H1 (cell line): ENCODE results near the gene PEPD. TPM values are rescaled to one million over a fixed set of nuclear protein-coding genes. Genes with fewer than 3 reads are reported as not detected.

Source experiments
- CTCF ChIA-PET: fragments of 300-600 bp; sonication (Branson Sonifier 250); formaldehyde crosslinking; loops from one replicate; lab custom pipeline; 2021; ENCODE audit not compliant: partially characterized antibody; lab: Charles Lee
- POLR2A ChIA-PET: fragments of 300-600 bp; sonication (Branson Sonifier 250); formaldehyde crosslinking; loops from one replicate; lab custom pipeline; 2021; ENCODE audit warnings: inconsistent platforms; ENCODE audit not compliant: partially characterized antibody; lab: Charles Lee
- DNase-seq, 2 experiments: peaks; one replicate each; pipeline versions ENCODE4 v3.0.0 to v3.0.0-alpha.2; 2010 to 2022; ENCODE audit warnings: low spot score in 2 of 2, low read depth in 1 of 2, mixed read lengths in 1 of 2
- FAIRE-seq: peaks from 2 replicates; lab custom pipeline; 2011; peaks lifted over from hg19 to GRCh38; lab: Jason Lieb, UNC
- H2AFZ ChIP-seq: 2 replicates; pipeline ENCODE4 v1.8.1; 2012; ENCODE audit warnings: low read length, inconsistent platforms
- H2AK5ac ChIP-seq: 2 replicates; pipeline ENCODE4 v1.6.1; 2013; ENCODE audit warnings: low read depth, low read length
- H2BK120ac ChIP-seq: replicated peaks from 2 replicates; pipeline ENCODE3; 2013; ENCODE audit warnings: low read depth, low read length, inconsistent platforms
- H2BK12ac ChIP-seq: 2 replicates; pipeline ENCODE4 v1.6.1; 2013; ENCODE audit warnings: low read depth, low read length
- H2BK15ac ChIP-seq: 2 replicates; pipeline ENCODE4 v1.6.1; 2013; ENCODE audit warnings: low read length
- H2BK20ac ChIP-seq: 2 replicates; pipeline ENCODE4 v1.6.1; 2013; ENCODE audit warnings: low read length
- H2BK5ac ChIP-seq: 2 replicates; pipeline ENCODE4 v1.6.1; 2013; ENCODE audit warnings: low read depth, low read length
- H3K14ac ChIP-seq: 2 replicates; pipeline ENCODE4 v1.6.1; 2013; ENCODE audit warnings: inconsistent platforms; ENCODE audit not compliant: insufficient read length
- H3K18ac ChIP-seq: 2 replicates; pipeline ENCODE4 v1.6.1; 2013; ENCODE audit warnings: low read length; ENCODE audit errors: extremely low read depth
- H3K23ac ChIP-seq: 2 replicates; pipeline ENCODE4 v1.6.1; 2013; ENCODE audit warnings: inconsistent platforms; ENCODE audit not compliant: insufficient read length
- H3K23me2 ChIP-seq: 2 replicates; pipeline ENCODE4 v1.6.1; 2013; ENCODE audit warnings: low read depth, low read length
- H3K27ac ChIP-seq: 2 replicates; pipeline ENCODE4 v1.6.1; 2011; ENCODE audit warnings: low read depth, low read length, inconsistent platforms
- H3K27me3 ChIP-seq, 4 experiments: replicated peaks in 1 of 4; 1 replicate in 1 of 4; 2 replicates in 3 of 4; pipeline versions ENCODE4 v1.6.1 to v1.8.1; 2011 to 2013; ENCODE audit warnings: low read length in 3 of 4, mild to moderate bottlenecking in 3 of 4, inconsistent platforms in 2 of 4, mixed read lengths in 2 of 4, moderate library complexity in 1 of 4; ENCODE audit not compliant: control insufficient read depth in 3 of 4, insufficient read depth in 3 of 4; ENCODE audit errors: extremely low read depth in 1 of 4
- H3K36me3 ChIP-seq, 4 experiments: 2 replicates each; pipeline versions ENCODE4 v1.6.1 to v1.8.1; 2011 to 2013; ENCODE audit warnings: mild to moderate bottlenecking in 4 of 4, low read length in 3 of 4, moderate library complexity in 2 of 4, control low read depth in 1 of 4, inconsistent platforms in 1 of 4; ENCODE audit not compliant: insufficient read depth in 4 of 4, control insufficient read depth in 2 of 4
- H3K4ac ChIP-seq: replicated peaks from 2 replicates; pipeline ENCODE3; 2013; ENCODE audit warnings: low read length, low read depth, mixed read lengths, inconsistent platforms; ENCODE audit not compliant: insufficient read length
- H3K4me1 ChIP-seq, 4 experiments: replicated peaks in 1 of 4; 1 replicate in 1 of 4; 2 replicates in 3 of 4; pipeline versions ENCODE4 v1.6.1 to v1.8.1; 2011 to 2013; ENCODE audit warnings: low read length in 3 of 4, inconsistent platforms in 2 of 4, mixed read lengths in 1 of 4; ENCODE audit not compliant: insufficient read depth in 4 of 4, control insufficient read depth in 3 of 4
- H3K4me2 ChIP-seq, 2 experiments: 2 replicates each; pipeline versions ENCODE4 v1.6.1 to v1.8.1; 2011 to 2013; ENCODE audit warnings: low read depth in 2 of 2, low read length in 2 of 2, control low read depth in 1 of 2, inconsistent platforms in 1 of 2, mild to moderate bottlenecking in 1 of 2; ENCODE audit not compliant: insufficient read depth in 1 of 2
- H3K4me3 ChIP-seq, 4 experiments: fragments of 200-600, 300-600 bp in 1 of 4; sonication (generic), shearing (Covaris generic), sonication (Bioruptor Twin) in 1 of 4; 2 replicates each; pipeline versions ENCODE4 v1.5.1 to v1.8.1; 2011 to 2016; ENCODE audit warnings: low read length in 4 of 4, low read depth in 3 of 4, control low read depth in 2 of 4, inconsistent platforms in 2 of 4, mild to moderate bottlenecking in 2 of 4, mixed read lengths in 1 of 4, moderate library complexity in 1 of 4; ENCODE audit not compliant: insufficient read depth in 2 of 4; ENCODE audit errors: extremely low read depth in 1 of 4
- H3K56ac ChIP-seq: replicated peaks from 2 replicates; pipeline ENCODE3; 2013; ENCODE audit warnings: low read depth, mild to moderate bottlenecking, mixed read lengths, low read length, inconsistent platforms; ENCODE audit not compliant: insufficient read length
- H3K79me1 ChIP-seq: 2 replicates; pipeline ENCODE4 v1.6.1; 2013; ENCODE audit warnings: low read depth, low read length, control low read depth
- H3K79me2 ChIP-seq, 2 experiments: 2 replicates each; pipeline versions ENCODE4 v1.6.1 to v1.8.1; 2012 to 2013; ENCODE audit warnings: low read length in 2 of 2, mild to moderate bottlenecking in 2 of 2, inconsistent platforms in 1 of 2; ENCODE audit not compliant: insufficient read depth in 2 of 2, control insufficient read depth in 1 of 2
- H3K9ac ChIP-seq, 4 experiments: replicated peaks in 1 of 4; 1 replicate in 1 of 4; 2 replicates in 3 of 4; pipeline versions ENCODE4 v1.6.1 to v1.8.1; 2011 to 2013; ENCODE audit warnings: low read depth in 3 of 4, low read length in 3 of 4, control low read depth in 2 of 4, mild to moderate bottlenecking in 2 of 4, moderate library complexity in 2 of 4, inconsistent platforms in 1 of 4; ENCODE audit errors: extremely low read depth in 1 of 4
- H3K9me3 ChIP-seq, 2 experiments: 2 replicates each; pipeline versions ENCODE4 v1.6.1 to v1.8.1; 2012 to 2013; ENCODE audit warnings: mild to moderate bottlenecking in 2 of 2, moderate library complexity in 2 of 2, control low read depth in 1 of 2, inconsistent platforms in 1 of 2, low read depth in 1 of 2, low read length in 1 of 2, mixed read lengths in 1 of 2; ENCODE audit not compliant: insufficient read depth in 2 of 2
- H4K20me1 ChIP-seq, 2 experiments: replicated peaks in 1 of 2; 2 replicates each; pipeline versions ENCODE3 to v1.8.1; 2011 to 2013; ENCODE audit warnings: inconsistent platforms in 2 of 2, low read length in 2 of 2, mild to moderate bottlenecking in 1 of 2; ENCODE audit not compliant: insufficient read depth in 2 of 2, control insufficient read depth in 1 of 2
- H4K5ac ChIP-seq: 2 replicates; pipeline ENCODE4 v1.6.1; 2013; ENCODE audit warnings: low read length, low read depth, mixed read lengths, inconsistent platforms; ENCODE audit not compliant: insufficient read length
- H4K8ac ChIP-seq: 2 replicates; pipeline ENCODE4 v1.8.0; 2013; ENCODE audit warnings: mild to moderate bottlenecking, moderate library complexity, low read length, inconsistent platforms; ENCODE audit not compliant: insufficient read depth; ENCODE audit errors: extremely low read depth
- H4K91ac ChIP-seq: replicated peaks from 2 replicates; pipeline ENCODE3; 2013; ENCODE audit warnings: low read length, mixed read lengths, inconsistent platforms; ENCODE audit not compliant: insufficient read length
- CEBPB ChIP-seq: IDR thresholded peaks from 2 replicates; pipeline ENCODE4 v1.6.1; 2012; ENCODE audit warnings: low read depth, low read length
- FOSL1 ChIP-seq: IDR thresholded peaks from 2 replicates; pipeline ENCODE4 v1.6.1; 2011; ENCODE audit warnings: mild to moderate bottlenecking, low read depth, low read length, moderate library complexity; ENCODE audit not compliant: insufficient read depth
- HDAC6 ChIP-seq: IDR thresholded peaks from one replicate; pipeline ENCODE4 v1.7.1; 2012; ENCODE audit warnings: low read depth, mild to moderate bottlenecking, inconsistent platforms, low read length, moderate library complexity
- NANOG ChIP-seq: IDR thresholded peaks from 2 replicates; pipeline ENCODE4 v1.6.1; 2011; ENCODE audit warnings: low read length, low read depth, mild to moderate bottlenecking, inconsistent platforms; ENCODE audit not compliant: insufficient read depth, poor library complexity, severe bottlenecking
- PHF8 ChIP-seq: fragments of 200-600 bp; sonication (generic); conservative IDR thresholded peaks from 2 replicates; pipeline ENCODE4 v1.7.1; 2012; ENCODE audit warnings: low read depth, mild to moderate bottlenecking, inconsistent platforms, low read length, moderate library complexity
- POLR2AphosphoS5 ChIP-seq: IDR thresholded peaks from 2 replicates; pipeline ENCODE4 v1.6.1; 2011; ENCODE audit warnings: low read depth, low read length
- TEAD4 ChIP-seq: IDR thresholded peaks from 2 replicates; pipeline ENCODE4 v1.6.1; 2012; ENCODE audit warnings: low read depth, low read length, inconsistent platforms, mixed read lengths
- WGBS, 2 experiments: shearing (Covaris generic) in 1 of 2; methylation state at CpG; one replicate each; pipeline versions ENCODE4 v1.1.6 to v1.1.7; 2013 to 2015; ENCODE audit warnings: low lambda C conversion rate in 2 of 2, mixed read lengths in 2 of 2, inconsistent platforms in 1 of 2, low coverage in 1 of 2, missing lambda C conversion rate in 1 of 2; ENCODE audit not compliant: insufficient replicate concordance in 2 of 2, insufficient coverage in 1 of 2, insufficient read length in 1 of 2; ENCODE audit errors: extremely low coverage in 1 of 2, missing lambda C conversion rate in 1 of 2; 5-methylcytosine and 5-hydroxymethylcytosine counted together
- polyA plus RNA-seq, 7 experiments: library from polyadenylated mRNA; depleted of rRNA in 3 of 7; stranded (reverse) in 5 of 7; unstranded in 2 of 7; fragments of >200 nt in 5 of 7; fragments of 200-250 nt in 2 of 7; gene quantifications; 1 replicate in 5 of 7; 2 replicates in 1 of 7; 4 replicates in 1 of 7; pipeline versions ENCODE4 v1.2.1 to v1.2.3, GENCODE V29; 2011 to 2013; ENCODE audit warnings: missing spikeins in 2 of 7, mixed read lengths in 2 of 7
- total RNA-seq: library from RNA; stranded (reverse); fragmentation: NEBNext Ultra II Directional; extraction: Animal tissue kit (Norgen Biotek cat#: 25700); gene quantifications from 2 replicates; pipeline ENCODE4 v1.2.1, GENCODE V29; 2021
- TF ChIP-seq, protein P1 (sequence below): IDR thresholded peaks from 2 replicates; pipeline ENCODE4 v1.6.1; 2011; ENCODE audit warnings: low read depth, mild to moderate bottlenecking, low read length; ENCODE audit not compliant: insufficient read depth
- TF ChIP-seq, protein P2 (sequence below), 3 experiments: IDR thresholded peaks; 1 replicate in 2 of 3; 2 replicates in 1 of 3; pipeline versions ENCODE4 v1.5.1 to v1.6.1; 2011; ENCODE audit warnings: low read length in 3 of 3, mild to moderate bottlenecking in 3 of 3, inconsistent platforms in 2 of 3, low read depth in 1 of 3, moderate library complexity in 1 of 3; ENCODE audit not compliant: insufficient read depth in 1 of 3; ENCODE audit errors: control extremely low read depth in 1 of 3

PEPD gene
- total and polyA plus RNA-seq, 2 of the 8 experiments (the other 6 are each of a cell fraction or from before 2014, with no cell fraction given): 84.1 to 178 TPM

DNA sequence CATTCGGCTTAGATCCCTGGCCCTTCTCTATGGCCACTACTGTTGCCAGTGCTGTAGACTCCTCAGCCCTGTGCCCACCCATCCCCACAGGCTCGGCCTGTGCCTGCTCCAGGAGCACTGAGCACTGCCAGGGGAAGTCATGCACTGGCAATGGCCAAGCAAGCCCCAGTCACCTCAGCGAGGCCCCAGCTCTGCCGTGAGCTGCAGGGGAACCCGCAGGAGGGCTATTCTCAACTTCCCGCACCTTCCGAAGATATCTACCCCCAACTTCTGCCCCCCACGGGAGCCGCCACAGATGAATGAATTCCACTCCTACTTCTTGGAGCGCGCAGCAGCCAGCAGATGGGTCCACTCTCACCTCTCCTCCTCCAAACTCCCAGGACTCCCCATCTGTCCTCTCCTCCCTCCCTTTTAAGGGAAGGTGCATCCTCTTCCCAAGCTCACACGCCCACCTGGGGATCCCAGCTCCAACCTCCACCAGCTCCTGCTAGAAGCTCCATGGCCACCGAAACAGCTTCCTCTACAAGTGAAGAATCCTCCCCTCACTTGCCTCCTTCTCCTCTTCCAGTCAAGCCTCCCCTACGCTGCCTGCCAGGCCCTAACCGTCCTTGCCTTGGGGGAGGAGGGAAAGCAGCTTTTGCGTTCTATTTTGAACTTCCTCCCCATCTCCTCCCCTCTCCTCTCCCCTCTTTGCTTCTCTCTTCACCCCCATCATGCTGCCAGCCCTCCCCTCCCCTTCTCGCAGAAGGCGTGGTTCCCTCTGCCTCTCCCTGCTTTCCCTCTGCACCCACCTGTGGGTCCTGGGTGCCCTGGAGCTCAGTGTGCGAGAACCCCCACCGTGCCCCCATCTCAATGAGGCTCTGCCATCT, 52.2 kb downstream of the PEPD start:
- no peak overlapping the region for H3K4me2 ChIP-seq
- no peaks in the 10 kb centered on the region for H3K9me3 ChIP-seq
- no peaks in the 10 kb centered on the region; a peak in 1 of 7 replicates for H3K4me1 ChIP-seq
- H4K8ac ChIP-seq: no peak overlapping the region
- H2BK15ac ChIP-seq: no peak overlapping the region
- H3K27me3 ChIP-seq: no peaks in the 10 kb centered on the region
- H2BK120ac ChIP-seq: no peak overlapping the region
- H3K36me3 ChIP-seq: no peaks in the 10 kb centered on the region; a peak in 1 of 8 replicates
- H4K91ac ChIP-seq: no peak overlapping the region
- no peak overlapping the region for H3K56ac ChIP-seq
- ChIA-PET CTCF (no interaction called here), POLR2A (interaction anchor here (0.6 kb wide), 1 partner anchor 758 kb away, joined by 3 read pairs; no protein-coding TSS in a partner anchor)
- H3K18ac ChIP-seq: no peak overlapping the region
- no peak overlapping the region for H3K9ac ChIP-seq
- no peak for FAIRE-seq
- no peaks in the 10 kb centered on the region for H3K23me2 ChIP-seq
- no peak overlapping the region for H4K5ac ChIP-seq
- H4K20me1 ChIP-seq: peaks cover 0 to 8% of the 10 kb centered on the region in 2 experiments
- H2AFZ ChIP-seq: no peak overlapping the region
- no peaks in the 10 kb centered on the region for H3K79me1 ChIP-seq
- H2BK12ac ChIP-seq: no peak overlapping the region
- H3K4ac ChIP-seq: no peak overlapping the region
- H3K4me3 ChIP-seq: no peak overlapping the region
- no peak overlapping the region for H3K14ac ChIP-seq
- no peak overlapping the region for H2AK5ac ChIP-seq
- 84% methylated on average over 18 of the region's 20 CpGs; no CpG with 5 or more reads in 1 of the 2 experiments for WGBS, 2 experiments
- H3K23ac ChIP-seq: no peak overlapping the region
- no peaks in the 10 kb centered on the region for H3K79me2 ChIP-seq
- no peak overlapping the region for H2BK20ac ChIP-seq
- H3K27ac ChIP-seq: no peak overlapping the region
- DNase-seq: no peak
- no peak overlapping the region for H2BK5ac ChIP-seq
- TF ChIP-seq CEBPB (no peak), FOSL1 (no peak), POLR2AphosphoS5 (no peak), NANOG (no peak), HDAC6 (no peak), TEAD4 (no peak), PHF8 (no peak)
- TF ChIP-seq, protein P1, sequence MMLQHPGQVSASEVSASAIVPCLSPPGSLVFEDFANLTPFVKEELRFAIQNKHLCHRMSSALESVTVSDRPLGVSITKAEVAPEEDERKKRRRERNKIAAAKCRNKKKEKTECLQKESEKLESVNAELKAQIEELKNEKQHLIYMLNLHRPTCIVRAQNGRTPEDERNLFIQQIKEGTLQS: no peak
- TF ChIP-seq, protein P2, sequence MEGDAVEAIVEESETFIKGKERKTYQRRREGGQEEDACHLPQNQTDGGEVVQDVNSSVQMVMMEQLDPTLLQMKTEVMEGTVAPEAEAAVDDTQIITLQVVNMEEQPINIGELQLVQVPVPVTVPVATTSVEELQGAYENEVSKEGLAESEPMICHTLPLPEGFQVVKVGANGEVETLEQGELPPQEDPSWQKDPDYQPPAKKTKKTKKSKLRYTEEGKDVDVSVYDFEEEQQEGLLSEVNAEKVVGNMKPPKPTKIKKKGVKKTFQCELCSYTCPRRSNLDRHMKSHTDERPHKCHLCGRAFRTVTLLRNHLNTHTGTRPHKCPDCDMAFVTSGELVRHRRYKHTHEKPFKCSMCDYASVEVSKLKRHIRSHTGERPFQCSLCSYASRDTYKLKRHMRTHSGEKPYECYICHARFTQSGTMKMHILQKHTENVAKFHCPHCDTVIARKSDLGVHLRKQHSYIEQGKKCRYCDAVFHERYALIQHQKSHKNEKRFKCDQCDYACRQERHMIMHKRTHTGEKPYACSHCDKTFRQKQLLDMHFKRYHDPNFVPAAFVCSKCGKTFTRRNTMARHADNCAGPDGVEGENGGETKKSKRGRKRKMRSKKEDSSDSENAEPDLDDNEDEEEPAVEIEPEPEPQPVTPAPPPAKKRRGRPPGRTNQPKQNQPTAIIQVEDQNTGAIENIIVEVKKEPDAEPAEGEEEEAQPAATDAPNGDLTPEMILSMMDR (IDR thresholded peaks at IDR 0.05; ENCODE audit: control extremely low read depth in 1 of 3, insufficient read depth in 1 of 3, low read depth in 1 of 3, low read length in 3 of 3): no peak
